Measurements from ENCODE around the gene ZFYVE28.

The ZFYVE28 gene

DNA sequence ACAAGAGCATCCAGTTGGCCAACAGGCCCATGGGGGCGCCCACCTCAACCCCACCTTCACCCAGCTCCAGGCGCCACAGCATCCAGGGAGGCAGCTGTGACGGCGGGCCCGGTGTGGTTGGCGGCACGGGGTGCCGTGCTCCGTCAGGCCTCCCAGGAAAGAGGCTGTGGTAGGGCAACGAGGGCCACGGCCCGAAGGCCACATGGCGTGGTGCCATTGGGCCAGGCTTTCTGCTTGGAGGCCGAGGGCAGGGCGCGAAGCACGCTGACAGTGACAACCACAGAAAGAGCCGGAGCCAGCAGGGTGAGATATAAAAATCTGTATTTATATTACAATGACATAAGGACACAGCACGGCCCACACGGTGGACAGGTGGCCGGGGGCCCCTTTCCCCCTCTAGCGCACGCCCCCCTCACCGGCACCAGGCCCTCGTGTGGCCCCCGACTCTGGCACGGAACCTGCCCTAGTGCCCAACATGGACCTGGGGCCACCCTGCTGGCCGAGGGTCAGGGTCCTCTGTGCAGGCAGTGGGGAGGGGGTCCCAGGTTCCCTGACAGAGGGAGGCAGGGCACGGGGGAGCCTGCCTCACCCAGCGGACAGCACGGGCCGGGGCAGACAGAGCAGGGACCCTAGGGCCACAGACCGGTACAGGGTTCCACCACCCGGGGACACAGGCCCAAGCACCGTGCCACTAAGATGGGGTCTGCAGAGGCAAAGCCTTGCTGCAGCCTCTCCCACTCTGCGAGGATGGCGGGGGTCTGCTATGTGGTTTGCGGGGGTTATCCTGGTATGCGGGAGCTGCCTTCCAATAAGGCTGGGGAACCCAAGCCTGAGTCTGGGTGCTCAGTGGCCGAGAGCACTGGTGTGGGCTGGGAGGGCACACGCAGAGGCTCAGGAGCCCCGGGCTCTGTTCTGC, 171.1 kb downstream of the ZFYVE28 start:
- H3K36me3 ChIP-seq (ENCODE audit: low read length) = no peaks in the 10 kb centered on the region
- no peaks in the 10 kb centered on the region for H4K20me1 ChIP-seq (ENCODE audit: low read depth, low read length)
- no peak overlapping the region for H2AFZ ChIP-seq (ENCODE audit: low read depth, low read length, severe bottlenecking)
- H3K4me3 ChIP-seq (ENCODE audit: insufficient read depth, low read length, poor library complexity, severe bottlenecking) = no peak overlapping the region
- H3K27ac ChIP-seq (ENCODE audit: low read depth, low read length) = no peak overlapping the region
- TF ChIP-seq EZH2phosphoT487 (conservative IDR thresholded peaks at IDR 0.05; ENCODE audit: low read length) = no peak
- TF ChIP-seq, protein P1, sequence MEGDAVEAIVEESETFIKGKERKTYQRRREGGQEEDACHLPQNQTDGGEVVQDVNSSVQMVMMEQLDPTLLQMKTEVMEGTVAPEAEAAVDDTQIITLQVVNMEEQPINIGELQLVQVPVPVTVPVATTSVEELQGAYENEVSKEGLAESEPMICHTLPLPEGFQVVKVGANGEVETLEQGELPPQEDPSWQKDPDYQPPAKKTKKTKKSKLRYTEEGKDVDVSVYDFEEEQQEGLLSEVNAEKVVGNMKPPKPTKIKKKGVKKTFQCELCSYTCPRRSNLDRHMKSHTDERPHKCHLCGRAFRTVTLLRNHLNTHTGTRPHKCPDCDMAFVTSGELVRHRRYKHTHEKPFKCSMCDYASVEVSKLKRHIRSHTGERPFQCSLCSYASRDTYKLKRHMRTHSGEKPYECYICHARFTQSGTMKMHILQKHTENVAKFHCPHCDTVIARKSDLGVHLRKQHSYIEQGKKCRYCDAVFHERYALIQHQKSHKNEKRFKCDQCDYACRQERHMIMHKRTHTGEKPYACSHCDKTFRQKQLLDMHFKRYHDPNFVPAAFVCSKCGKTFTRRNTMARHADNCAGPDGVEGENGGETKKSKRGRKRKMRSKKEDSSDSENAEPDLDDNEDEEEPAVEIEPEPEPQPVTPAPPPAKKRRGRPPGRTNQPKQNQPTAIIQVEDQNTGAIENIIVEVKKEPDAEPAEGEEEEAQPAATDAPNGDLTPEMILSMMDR (IDR thresholded peaks at IDR 0.05; ENCODE audit: insufficient read depth, low read length, poor library complexity, severe bottlenecking) = no peak
- no peaks in the 10 kb centered on the region for H3K9me3 ChIP-seq (ENCODE audit: insufficient read depth, low read length)
- H3K4me2 ChIP-seq (ENCODE audit: low read depth, low read length, poor library complexity, severe bottlenecking) = no peak overlapping the region
- no peaks in the 10 kb centered on the region for H3K79me2 ChIP-seq (ENCODE audit: insufficient read depth, low read length)
- no peaks in the 10 kb centered on the region for H3F3A ChIP-seq (ENCODE audit: insufficient read depth)
- H3K9me2 ChIP-seq (replicated peaks; ENCODE audit: insufficient read depth, low read length) = no peaks in the 10 kb centered on the region
- no peak overlapping the region for H3K9ac ChIP-seq (ENCODE audit: low read length)
- H3K27me3 ChIP-seq (ENCODE audit: low read length) = no peaks in the 10 kb centered on the region

GRCh38 chr4:2246384-2247127, 171.9 kb downstream of the ZFYVE28 start:
- H3K79me2 ChIP-seq (ENCODE audit: insufficient read depth, low read length) = peaks cover under 1% of the 10 kb centered on the region; the same call in 1 of the 2 replicates

DNA sequence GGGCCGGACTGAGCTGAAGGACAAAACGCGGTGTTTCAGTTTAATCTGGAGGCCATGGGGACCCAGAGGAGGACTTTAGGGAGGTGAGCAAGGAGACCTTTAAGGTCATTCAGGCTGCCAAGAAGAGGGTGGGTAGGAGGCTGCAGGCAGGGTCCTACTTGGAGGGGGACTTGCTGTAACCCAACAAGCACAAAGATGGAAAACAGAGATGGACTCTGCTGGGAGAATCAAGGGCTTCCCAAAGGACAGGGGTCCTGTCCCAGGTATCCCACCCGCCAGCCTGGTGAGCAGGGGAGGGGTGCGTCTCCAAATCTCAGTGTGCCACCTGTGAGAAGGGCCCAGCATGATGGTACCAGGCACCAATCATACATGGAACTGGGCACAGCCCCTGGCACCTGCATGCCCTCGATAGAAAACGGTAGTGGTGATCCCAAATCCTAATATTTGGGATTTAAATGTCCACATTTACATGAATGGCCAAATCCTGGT, 172.6 kb downstream of the ZFYVE28 start:
- no peaks in the 10 kb centered on the region for H3F3A ChIP-seq (ENCODE audit: insufficient read depth)
- no peak overlapping the region for H3K9ac ChIP-seq (ENCODE audit: low read length)
- no peaks in the 10 kb centered on the region for H3K27me3 ChIP-seq (ENCODE audit: low read length)
- TF ChIP-seq EZH2phosphoT487 (conservative IDR thresholded peaks at IDR 0.05; ENCODE audit: low read length) = no peak
- TF ChIP-seq, protein P1 (IDR thresholded peaks at IDR 0.05; ENCODE audit: insufficient read depth, low read length, poor library complexity, severe bottlenecking) = no peak
- H3K9me2 ChIP-seq (replicated peaks; ENCODE audit: insufficient read depth, low read length) = no peaks in the 10 kb centered on the region
- no peaks in the 10 kb centered on the region for H4K20me1 ChIP-seq (ENCODE audit: low read depth, low read length)
- no peak overlapping the region for H3K27ac ChIP-seq (ENCODE audit: low read depth, low read length)
- H2AFZ ChIP-seq (ENCODE audit: low read depth, low read length, severe bottlenecking) = no peak overlapping the region
- no peak overlapping the region for H3K4me3 ChIP-seq (ENCODE audit: insufficient read depth, low read length, poor library complexity, severe bottlenecking)
- no peaks in the 10 kb centered on the region for H3K36me3 ChIP-seq (ENCODE audit: low read length)
- H3K9me3 ChIP-seq (ENCODE audit: insufficient read depth, low read length) = no peaks in the 10 kb centered on the region
- no peak overlapping the region for H3K4me2 ChIP-seq (ENCODE audit: low read depth, low read length, poor library complexity, severe bottlenecking)
- H3K79me2 ChIP-seq (ENCODE audit: insufficient read depth, low read length) = peaks cover 8% of the 10 kb centered on the region

More at GRCh38 chr4:2246384-2247127, 171.9 kb downstream of the ZFYVE28 start:
- no peaks in the 10 kb centered on the region for H3K27me3 ChIP-seq (ENCODE audit: low read length)
- H3K4me2 ChIP-seq (ENCODE audit: low read depth, low read length, poor library complexity, severe bottlenecking) = no peak overlapping the region
- no peak overlapping the region for H2AFZ ChIP-seq (ENCODE audit: low read depth, low read length, severe bottlenecking)
- H3K9ac ChIP-seq (ENCODE audit: low read length) = no peak overlapping the region
- H3K9me2 ChIP-seq (replicated peaks; ENCODE audit: insufficient read depth, low read length) = no peaks in the 10 kb centered on the region
- H4K20me1 ChIP-seq (ENCODE audit: low read depth, low read length) = no peaks in the 10 kb centered on the region
- TF ChIP-seq, protein P1 (IDR thresholded peaks at IDR 0.05; ENCODE audit: insufficient read depth, low read length, poor library complexity, severe bottlenecking) = no peak
- no peak for TF ChIP-seq EZH2phosphoT487 (conservative IDR thresholded peaks at IDR 0.05; ENCODE audit: low read length)
- H3K4me3 ChIP-seq (ENCODE audit: insufficient read depth, low read length, poor library complexity, severe bottlenecking) = no peak overlapping the region
- H3K36me3 ChIP-seq (ENCODE audit: low read length) = no peaks in the 10 kb centered on the region
- no peak overlapping the region for H3K27ac ChIP-seq (ENCODE audit: low read depth, low read length)
- no peaks in the 10 kb centered on the region for H3K9me3 ChIP-seq (ENCODE audit: insufficient read depth, low read length)
- no peaks in the 10 kb centered on the region for H3F3A ChIP-seq (ENCODE audit: insufficient read depth)

Measured in SU-DHL-6 (cell line).